ENCODE results near the gene UMODL1. TPM values are rescaled to one million over a fixed set of nuclear protein-coding genes. Genes with fewer than 3 reads are reported as not detected.

Gene UMODL1
- total and polyA plus RNA-seq, 8 donors: under 0.01 TPM; not detected in 7

DNA sequence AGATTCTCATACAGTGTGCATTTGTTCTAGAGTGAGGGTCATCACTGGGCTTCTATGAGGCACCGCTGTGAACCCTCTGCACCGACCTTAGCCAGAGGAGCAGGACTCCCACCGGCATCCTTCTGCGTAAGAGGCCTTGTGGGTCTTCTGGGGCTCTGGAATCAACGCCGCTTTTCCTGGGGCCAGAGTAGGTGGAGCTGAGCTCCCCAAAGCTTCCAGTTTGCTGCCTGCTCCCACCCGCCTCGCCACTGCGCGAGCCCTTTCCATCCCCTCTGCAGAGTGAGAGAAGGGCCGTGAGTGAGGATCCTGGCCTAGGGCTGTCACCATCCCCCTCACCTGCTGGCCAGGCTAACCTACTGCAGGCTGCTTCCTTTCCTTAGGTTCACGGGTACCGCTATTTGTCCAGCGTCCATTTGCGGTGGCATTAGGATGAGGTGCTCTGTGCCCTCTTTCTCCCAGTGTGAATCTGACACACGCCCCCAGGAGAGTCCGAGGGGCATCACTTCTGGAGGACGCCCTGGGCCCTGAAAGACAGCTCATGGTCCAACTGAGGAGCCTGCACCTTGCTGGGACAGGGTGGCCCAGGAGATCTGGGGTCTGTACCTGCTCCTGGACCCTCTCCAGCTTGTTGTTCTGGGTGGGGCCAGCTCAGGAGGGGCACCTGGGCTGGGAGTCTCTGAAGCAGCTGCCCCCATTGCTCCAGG is 36.2 kb downstream of the UMODL1 start:
- TF ChIP-seq POLR2AphosphoS5 (IDR thresholded peaks at IDR 0.05) (no peak), POLR2A (IDR thresholded peaks at IDR 0.05) (no peak), EP300 (IDR thresholded peaks at IDR 0.05) (no peak)
- TF ChIP-seq, protein P1, sequence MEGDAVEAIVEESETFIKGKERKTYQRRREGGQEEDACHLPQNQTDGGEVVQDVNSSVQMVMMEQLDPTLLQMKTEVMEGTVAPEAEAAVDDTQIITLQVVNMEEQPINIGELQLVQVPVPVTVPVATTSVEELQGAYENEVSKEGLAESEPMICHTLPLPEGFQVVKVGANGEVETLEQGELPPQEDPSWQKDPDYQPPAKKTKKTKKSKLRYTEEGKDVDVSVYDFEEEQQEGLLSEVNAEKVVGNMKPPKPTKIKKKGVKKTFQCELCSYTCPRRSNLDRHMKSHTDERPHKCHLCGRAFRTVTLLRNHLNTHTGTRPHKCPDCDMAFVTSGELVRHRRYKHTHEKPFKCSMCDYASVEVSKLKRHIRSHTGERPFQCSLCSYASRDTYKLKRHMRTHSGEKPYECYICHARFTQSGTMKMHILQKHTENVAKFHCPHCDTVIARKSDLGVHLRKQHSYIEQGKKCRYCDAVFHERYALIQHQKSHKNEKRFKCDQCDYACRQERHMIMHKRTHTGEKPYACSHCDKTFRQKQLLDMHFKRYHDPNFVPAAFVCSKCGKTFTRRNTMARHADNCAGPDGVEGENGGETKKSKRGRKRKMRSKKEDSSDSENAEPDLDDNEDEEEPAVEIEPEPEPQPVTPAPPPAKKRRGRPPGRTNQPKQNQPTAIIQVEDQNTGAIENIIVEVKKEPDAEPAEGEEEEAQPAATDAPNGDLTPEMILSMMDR (IDR thresholded peaks at IDR 0.05): no peak
- Histone ChIP-seq H3K27ac (no peak overlapping the region), H3K27me3 (peaks cover 0 to 28% (median 0%) of the 10 kb centered on the region in 3 donors), H3K4me1 (peaks cover 0 to 10% (median 4%) of the 10 kb centered on the region in 4 donors), H3K9me3 (no peaks in the 10 kb centered on the region), H3K36me3 (no peaks in the 10 kb centered on the region), H3K4me3 (no peak overlapping the region)
- 78 to 91% (median 82%) methylated on average over 11 to 18 of the region's 18 CpGs for WGBS, 5 donors
- no peak for DNase-seq
- intact Hi-C loops (cut with DNase I; ENCODE audit: low total_unique reads): loop anchor here (5.0 kb wide), 1 partner anchor 100 kb away; no protein-coding TSS in a partner anchor

GRCh38 chr21:42107881-42108553 is 36.9 kb downstream of the UMODL1 start:
- DNase-seq: peak; percentile 39 to 67
- intact Hi-C loops (cut with DNase I; ENCODE audit: low total_unique reads): loop anchor here (5.0 kb wide), 1 partner anchor 101 kb away; no protein-coding TSS in a partner anchor
- WGBS, 5 donors: 20 to 39% (median 24%) methylated on average over 9 to 18 of the region's 18 CpGs
- H3K4me3 ChIP-seq: no peak overlapping the region
- H3K27ac ChIP-seq: no peak overlapping the region
- H3K36me3 ChIP-seq: no peaks in the 10 kb centered on the region
- TF ChIP-seq EP300 (IDR thresholded peaks at IDR 0.05): no peak
- TF ChIP-seq, protein P1 (IDR thresholded peaks at IDR 0.05): peak in 5 of 7 experiments; percentile 40 to 74 (median 66)
- no peaks in the 10 kb centered on the region for H3K9me3 ChIP-seq
- H3K27me3 ChIP-seq: peaks cover 0 to 35% (median 0%) of the 10 kb centered on the region in 3 donors
- peaks cover 0 to 10% (median 4%) of the 10 kb centered on the region in 4 donors for H3K4me1 ChIP-seq

GRCh38 chr21:42108554-42109340 is 37.6 kb downstream of the UMODL1 start:
- 71 to 85% (median 81%) methylated on average over 22 to 26 of the region's 26 CpGs for WGBS, 5 donors
- Histone ChIP-seq H3K36me3 (no peaks in the 10 kb centered on the region), H3K4me3 (no peak overlapping the region), H3K4me1 (peaks cover 0 to 10% (median 4%) of the 10 kb centered on the region in 4 donors), H3K27me3 (peaks cover 0 to 43% (median 0%) of the 10 kb centered on the region in 3 donors), H3K9me3 (no peaks in the 10 kb centered on the region), H3K27ac (no peak overlapping the region)
- no peak for DNase-seq
- TF ChIP-seq EP300 (IDR thresholded peaks at IDR 0.05) (no peak), POLR2AphosphoS5 (IDR thresholded peaks at IDR 0.05) (no peak), POLR2A (IDR thresholded peaks at IDR 0.05) (no peak)
- TF ChIP-seq, protein P1 (IDR thresholded peaks at IDR 0.05): no peak
- intact Hi-C loops (cut with DNase I; ENCODE audit: low total_unique reads): loop anchor here (5.0 kb wide), 1 partner anchor 101 kb away; no protein-coding TSS in a partner anchor

- intact Hi-C loops (cut with DNase I; ENCODE audit: low total_unique reads): loop anchor here (5.0 kb wide), 1 partner anchor 102 kb away; no protein-coding TSS in a partner anchor
- TF ChIP-seq EP300 (IDR thresholded peaks at IDR 0.05) (no peak), POLR2AphosphoS5 (IDR thresholded peaks at IDR 0.05) (no peak)
- Histone ChIP-seq H3K4me3 (no peak overlapping the region), H3K4me1 (peaks cover 0 to 10% (median 4%) of the 10 kb centered on the region in 4 donors), H3K36me3 (no peaks in the 10 kb centered on the region), H3K27me3 (peaks cover 0 to 48% (median 0%) of the 10 kb centered on the region in 3 donors), H3K27ac (no peak overlapping the region), H3K9me3 (no peaks in the 10 kb centered on the region)
- DNase-seq: no peak
- 83 to 92% (median 86%) methylated on average over 14 of the region's 14 CpGs for WGBS, 5 donors
Measured at GRCh38 chr21:42109473-42109872, 38.4 kb downstream of the UMODL1 start.

All from stomach (tissue), 9 donors.